Measurements from ENCODE around the gene SLC2A4RG. TPM values are rescaled to one million over a fixed set of nuclear protein-coding genes. Genes with fewer than 3 reads are reported as not detected.
"Not testable (repeated sequence)": the region's sequence is repeated elsewhere in the genome, so short reads cannot be mapped to it uniquely, and the experiment has no call there.

The SLC2A4RG gene
- total RNA-seq, 1 donor from 2014 or later, result 38.3 TPM

DNA sequence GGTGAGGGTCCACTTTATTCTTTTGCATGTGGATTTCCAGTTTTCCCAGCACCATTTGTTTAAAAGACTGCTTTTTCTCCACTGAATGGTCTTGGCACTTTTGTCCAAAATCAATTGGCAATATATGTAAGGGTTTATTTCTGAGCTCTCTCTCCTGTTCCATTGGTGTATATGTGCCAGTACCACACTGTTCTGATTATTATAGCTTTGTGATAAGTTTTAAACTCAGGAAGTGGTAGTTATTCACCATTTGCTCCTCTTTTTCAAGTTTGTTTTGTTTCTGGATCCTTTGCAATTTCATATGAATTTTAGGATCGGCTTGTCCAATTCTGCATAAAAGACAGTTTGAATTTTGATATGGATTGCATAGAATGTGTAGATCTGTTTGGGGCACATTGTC lies 27.4 kb upstream of the SLC2A4RG start:
- intact Hi-C loops (cut with micrococcal nuclease), result no loop called here
- Mint-ChIP-seq H3K9me3 (peaks cover 4% of the 10 kb centered on the region), H3K27me3 (ENCODE audit: insufficient read depth) (no peaks in the 10 kb centered on the region), H3K4me3 (no peak overlapping the region), H3K27ac (no peak overlapping the region), H3K4me1 (ENCODE audit: low read depth) (peaks cover 26% of the 10 kb centered on the region), H3K36me3 (ENCODE audit: low read depth) (peaks cover 58% of the 10 kb centered on the region)
- DNase-seq (ENCODE audit: low spot score), result no peak

GRCh38 chr20:63714858-63715257 lies 24.7 kb upstream of the SLC2A4RG start:
- H3K9me3 Mint-ChIP-seq, result peaks cover 11% of the 10 kb centered on the region
- H3K36me3 Mint-ChIP-seq (ENCODE audit: low read depth), result peaks cover 70% of the 10 kb centered on the region
- H3K4me1 Mint-ChIP-seq (ENCODE audit: low read depth), result peaks cover 24% of the 10 kb centered on the region

GRCh38 chr20:63718996-63719395 lies 20.6 kb upstream of the SLC2A4RG start:
- intact Hi-C loops (cut with micrococcal nuclease), result no loop called here
- Mint-ChIP-seq H3K9me3 (peaks cover 11% of the 10 kb centered on the region), H3K4me3 (no peak overlapping the region), H3K27ac (no peak overlapping the region), H3K36me3 (ENCODE audit: low read depth) (peaks cover 57% of the 10 kb centered on the region), H3K27me3 (ENCODE audit: insufficient read depth) (no peaks in the 10 kb centered on the region), H3K4me1 (ENCODE audit: low read depth) (peaks cover 15% of the 10 kb centered on the region)
- no peak for DNase-seq (ENCODE audit: low spot score)

More at GRCh38 chr20:63714858-63715257, 24.7 kb upstream of the SLC2A4RG start:
- no peaks in the 10 kb centered on the region for H3K27me3 Mint-ChIP-seq (ENCODE audit: insufficient read depth)
- no peak overlapping the region for H3K4me3 Mint-ChIP-seq
- no peak for DNase-seq (ENCODE audit: low spot score)
- H3K27ac Mint-ChIP-seq, result no peak overlapping the region
- intact Hi-C loops (cut with micrococcal nuclease), result no loop called here

DNA sequence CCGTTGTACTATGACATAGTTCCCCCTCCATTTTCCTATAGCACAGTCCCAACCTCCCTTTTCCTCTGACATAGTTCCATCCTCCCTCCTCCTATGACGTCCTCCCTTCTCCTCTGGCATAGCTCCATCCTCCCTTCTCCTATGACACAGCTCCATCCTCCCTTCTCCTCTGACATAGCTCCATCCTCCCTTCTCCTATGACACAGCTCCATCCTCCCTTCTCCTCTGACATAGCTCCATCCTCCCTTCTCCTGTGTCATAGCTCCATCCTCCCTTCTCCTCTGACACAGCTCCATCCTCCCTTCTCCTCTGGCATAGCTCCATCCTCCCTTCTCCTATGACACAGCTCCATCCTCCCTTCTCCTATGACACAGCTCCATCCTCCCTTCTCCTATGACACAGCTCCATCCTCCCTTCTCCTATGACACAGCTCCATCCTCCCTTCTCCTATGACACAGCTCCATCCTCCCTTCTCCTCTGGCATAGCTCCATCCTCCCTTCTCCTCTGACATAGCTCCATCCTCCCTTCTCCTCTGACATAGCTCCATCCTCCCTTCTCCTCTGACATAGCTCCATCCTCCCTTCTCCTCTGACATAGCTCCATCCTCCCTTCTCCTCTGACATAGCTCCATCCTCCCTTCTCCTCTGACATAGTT lies 16.5 kb upstream of the SLC2A4RG start:
- H3K9me3 Mint-ChIP-seq, result peaks cover 16% of the 10 kb centered on the region
- H3K4me1 Mint-ChIP-seq (ENCODE audit: low read depth), result peaks cover 28% of the 10 kb centered on the region
- DNase-seq (ENCODE audit: low spot score); H3K27me3 Mint-ChIP-seq (ENCODE audit: insufficient read depth); H3K4me3 Mint-ChIP-seq; intact Hi-C loops (cut with micrococcal nuclease); H3K27ac Mint-ChIP-seq: not testable (repeated sequence)
- H3K36me3 Mint-ChIP-seq (ENCODE audit: low read depth), result peaks cover 46% of the 10 kb centered on the region

GRCh38 chr20:63730189-63730733 lies 9.3 kb upstream of the SLC2A4RG start:
- H3K27me3 Mint-ChIP-seq (ENCODE audit: insufficient read depth); DNase-seq (ENCODE audit: low spot score); H3K9me3 Mint-ChIP-seq: not testable (repeated sequence)
- H3K4me1 Mint-ChIP-seq (ENCODE audit: low read depth), result peaks cover 37% of the 10 kb centered on the region
- H3K27ac Mint-ChIP-seq, result peak overlapping the region; percentile 45
- intact Hi-C loops (cut with micrococcal nuclease), result loop anchor here (2.0 to 10.0 kb wide), 4 partner anchors 23 to 245 kb away; partner anchors contain the start of genes ARFRP1, SAMD10 and TPD52L2
- H3K4me3 Mint-ChIP-seq, result peak overlapping the region; percentile 28
- H3K36me3 Mint-ChIP-seq (ENCODE audit: low read depth), result peaks cover 31% of the 10 kb centered on the region

- Mint-ChIP-seq H3K4me3 (no peak overlapping the region), H3K36me3 (ENCODE audit: low read depth) (peaks cover 31% of the 10 kb centered on the region), H3K9me3 (peaks cover 3% of the 10 kb centered on the region), H3K27me3 (ENCODE audit: insufficient read depth) (no peaks in the 10 kb centered on the region), H3K27ac (no peak overlapping the region), H3K4me1 (ENCODE audit: low read depth) (peaks cover 44% of the 10 kb centered on the region)
- DNase-seq (ENCODE audit: low spot score), result no peak
- intact Hi-C loops (cut with micrococcal nuclease), result loop anchor here (1.0 to 10.0 kb wide), 5 partner anchors 8 to 243 kb away; partner anchors contain the start of genes ARFRP1, SAMD10, SLC2A4RG and TPD52L2
Observed at GRCh38 chr20:63731410-63731809, 8.2 kb upstream of the SLC2A4RG start.

DNA sequence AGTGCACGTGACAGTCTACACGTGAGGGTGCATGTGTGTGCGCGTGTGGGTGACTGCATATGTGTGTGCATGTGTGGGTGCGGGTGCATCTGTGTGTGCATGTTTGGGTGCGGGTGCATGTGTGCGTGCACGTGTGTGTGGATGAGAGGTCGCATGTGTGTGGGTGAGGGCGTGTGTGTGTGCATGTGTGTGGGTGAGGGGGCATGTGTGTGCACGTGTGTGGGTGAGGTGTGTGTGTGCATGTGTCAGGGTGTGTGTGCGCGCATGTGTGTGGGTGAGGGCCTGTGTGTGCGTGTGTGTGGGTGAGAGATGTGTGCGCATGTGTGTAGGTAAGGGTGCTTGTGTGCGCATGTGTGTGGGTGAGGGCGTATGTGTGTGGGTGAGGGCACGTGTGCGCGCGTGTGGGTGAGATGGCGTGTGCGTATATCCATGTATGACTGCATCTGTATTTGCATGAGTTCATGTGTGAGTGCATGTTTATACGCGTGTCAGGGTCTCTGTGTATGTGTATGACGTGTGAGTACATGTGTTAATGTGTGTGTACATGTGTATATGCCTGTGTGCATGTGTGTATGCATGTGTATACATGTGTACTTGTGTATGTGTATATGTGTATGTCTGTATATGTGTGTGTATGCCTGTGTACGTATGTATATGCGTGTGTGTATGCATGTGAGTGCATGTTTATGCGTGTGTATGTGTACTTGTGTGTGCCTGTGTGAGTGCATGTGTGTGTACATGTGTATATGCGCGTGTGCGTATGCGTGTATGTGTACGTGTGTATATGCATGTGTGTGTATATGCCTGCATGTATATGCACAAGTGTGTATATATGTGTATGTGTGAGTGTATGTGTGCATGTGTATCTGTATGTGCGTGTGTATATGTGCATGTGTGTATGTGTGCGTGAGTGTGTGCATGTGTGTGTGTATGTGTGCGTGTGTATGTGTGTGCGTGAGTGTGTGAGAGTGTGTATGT lies 7.2 kb upstream of the SLC2A4RG start:
- intact Hi-C loops (cut with micrococcal nuclease), result loop anchor here (5.0 to 10.0 kb wide), 2 partner anchors 95 to 242 kb away; partner anchors contain the start of gene SAMD10
- no peak overlapping the region for H3K27ac Mint-ChIP-seq
- peaks cover 41% of the 10 kb centered on the region for H3K4me1 Mint-ChIP-seq (ENCODE audit: low read depth)
- DNase-seq (ENCODE audit: low spot score), result no peak
- H3K36me3 Mint-ChIP-seq (ENCODE audit: low read depth), result peaks cover 29% of the 10 kb centered on the region
- H3K9me3 Mint-ChIP-seq, result no peaks in the 10 kb centered on the region
- H3K4me3 Mint-ChIP-seq, result no peak overlapping the region
- H3K27me3 Mint-ChIP-seq (ENCODE audit: insufficient read depth), result no peaks in the 10 kb centered on the region

- H3K9me3 Mint-ChIP-seq, result no peaks in the 10 kb centered on the region
- no peak for DNase-seq (ENCODE audit: low spot score)
- no peak overlapping the region for H3K4me3 Mint-ChIP-seq
- no peak overlapping the region for H3K27ac Mint-ChIP-seq
- H3K27me3 Mint-ChIP-seq (ENCODE audit: insufficient read depth), result no peaks in the 10 kb centered on the region
- peaks cover 35% of the 10 kb centered on the region for H3K4me1 Mint-ChIP-seq (ENCODE audit: low read depth)
- H3K36me3 Mint-ChIP-seq (ENCODE audit: low read depth), result peaks cover 27% of the 10 kb centered on the region
- intact Hi-C loops (cut with micrococcal nuclease), result loop anchor here (5.0 to 10.0 kb wide), 2 partner anchors 96 to 242 kb away; partner anchors contain the start of gene SAMD10
Observed at GRCh38 chr20:63733117-63733516, 6.5 kb upstream of the SLC2A4RG start.

DNA sequence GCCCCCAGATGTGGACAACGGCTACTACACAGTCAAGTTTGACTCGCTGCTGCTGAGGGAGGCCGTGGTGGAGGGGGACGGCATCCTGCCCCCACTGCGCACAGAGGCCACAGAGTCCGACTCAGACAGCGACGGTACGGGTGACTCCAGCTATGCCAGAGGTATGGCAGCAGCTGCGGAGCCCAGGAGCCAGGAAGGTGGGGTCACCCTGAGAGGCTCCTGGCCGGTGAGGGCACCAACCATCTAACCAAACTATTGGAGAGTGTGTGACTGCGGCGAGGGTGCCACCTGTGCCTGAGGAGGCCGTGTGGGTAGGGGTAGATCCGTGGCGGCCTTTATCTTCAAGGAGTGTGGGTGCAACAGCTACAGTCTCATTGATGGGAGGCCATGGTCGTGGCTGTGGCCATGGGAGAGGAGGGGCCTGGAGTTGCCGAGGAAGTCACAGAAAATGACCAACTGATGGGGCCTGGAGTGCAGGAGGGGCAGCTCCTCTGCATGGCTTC lies 5.9 kb upstream of the SLC2A4RG start:
- H3K9me3 Mint-ChIP-seq, result no peaks in the 10 kb centered on the region
- H3K27me3 Mint-ChIP-seq (ENCODE audit: insufficient read depth), result no peaks in the 10 kb centered on the region
- intact Hi-C loops (cut with micrococcal nuclease), result loop anchor here (5.0 to 10.0 kb wide), 2 partner anchors 96 to 241 kb away; partner anchors contain the start of gene SAMD10
- no peak overlapping the region for H3K27ac Mint-ChIP-seq
- peaks cover 22% of the 10 kb centered on the region for H3K36me3 Mint-ChIP-seq (ENCODE audit: low read depth)
- DNase-seq (ENCODE audit: low spot score), result no peak
- H3K4me1 Mint-ChIP-seq (ENCODE audit: low read depth), result peaks cover 30% of the 10 kb centered on the region
- no peak overlapping the region for H3K4me3 Mint-ChIP-seq

- Mint-ChIP-seq H3K36me3 (ENCODE audit: low read depth) (peaks cover 20% of the 10 kb centered on the region), H3K27ac (no peak overlapping the region), H3K9me3 (no peaks in the 10 kb centered on the region), H3K4me3 (no peak overlapping the region), H3K27me3 (ENCODE audit: insufficient read depth) (no peaks in the 10 kb centered on the region), H3K4me1 (ENCODE audit: low read depth) (peaks cover 25% of the 10 kb centered on the region)
- intact Hi-C loops (cut with micrococcal nuclease), result loop anchor here (5.0 to 10.0 kb wide), 2 partner anchors 97 to 240 kb away; partner anchors contain the start of gene SAMD10
- no peak for DNase-seq (ENCODE audit: low spot score)
Observed at GRCh38 chr20:63734111-63734945, 5.2 kb upstream of the SLC2A4RG start.

DNA sequence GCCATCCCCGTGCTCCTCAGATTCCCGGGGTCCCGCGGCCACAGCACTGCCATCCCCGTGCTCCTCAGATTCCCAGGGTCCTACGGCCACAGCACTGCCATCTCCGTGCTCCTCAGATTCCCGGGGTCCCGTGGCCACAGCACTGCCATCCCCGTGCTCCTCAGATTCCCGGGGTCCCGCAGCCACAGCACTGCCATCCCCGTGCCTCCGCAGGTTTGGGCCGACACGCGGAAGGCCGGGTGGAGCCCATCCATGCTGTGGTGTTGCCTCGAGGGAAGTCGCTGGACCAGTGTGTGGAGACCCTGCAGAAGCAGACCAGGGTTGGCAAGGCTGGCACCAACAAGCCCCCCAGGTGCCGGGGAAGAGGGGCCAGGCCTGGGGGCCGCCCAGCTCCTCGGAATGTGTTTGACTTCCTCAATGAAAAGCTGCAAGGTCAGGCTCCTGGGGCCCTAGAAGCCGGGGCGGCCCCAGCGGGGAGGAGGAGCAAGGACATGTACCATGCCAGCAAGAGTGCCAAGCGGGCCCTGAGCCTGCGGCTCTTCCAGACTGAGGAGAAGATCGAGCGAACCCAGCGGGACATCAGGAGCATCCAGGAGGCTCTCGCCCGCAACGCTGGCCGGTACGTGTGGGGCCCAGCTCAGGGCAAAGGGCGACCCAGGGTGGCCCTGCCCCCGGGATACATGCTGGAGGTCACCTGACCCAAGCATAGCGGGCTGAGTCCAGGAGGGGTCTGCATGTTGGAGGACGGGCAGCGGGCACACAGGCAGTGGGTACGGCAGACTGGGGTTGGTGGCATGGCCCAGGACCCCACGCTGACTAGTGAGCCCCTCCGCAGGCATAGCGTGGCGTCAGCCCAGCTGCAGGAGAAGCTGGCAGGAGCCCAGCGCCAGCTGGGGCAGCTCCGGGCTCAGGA lies 4.4 kb upstream of the SLC2A4RG start:
- Mint-ChIP-seq H3K27ac (no peak overlapping the region), H3K4me1 (ENCODE audit: low read depth) (peaks cover 21% of the 10 kb centered on the region), H3K27me3 (ENCODE audit: insufficient read depth) (no peaks in the 10 kb centered on the region), H3K4me3 (peak overlapping the region; percentile 79), H3K9me3 (no peaks in the 10 kb centered on the region), H3K36me3 (ENCODE audit: low read depth) (peaks cover 18% of the 10 kb centered on the region)
- intact Hi-C loops (cut with micrococcal nuclease), result loop anchor here (5.0 to 10.0 kb wide), 4 partner anchors 98 to 307 kb away; partner anchors contain the start of genes PTK6 and SAMD10
- DNase-seq (ENCODE audit: low spot score), result no peak
